GM10847 (cell line): ENCODE measurements around the gene MAG.

Source experiments
- POLR2A ChIP-seq: IDR thresholded peaks from 2 replicates; pipeline ENCODE4 v1.6.1; 2011; ENCODE audit not compliant: insufficient read length; ENCODE audit errors: extremely low read depth

MAG gene

GRCh38 chr19:35291916-35292315 is at the start of gene MAG:
TSS of gene MAG (plus strand) at chr19:35292161. CDS start at chr19:35295409, 3,248 bp downstream.
- TF ChIP-seq POLR2A = no peak

- TF ChIP-seq POLR2A = no peak
These were observed 45.4 kb upstream of the MAG start for GRCh38 chr19:35246466-35247092.

DNA sequence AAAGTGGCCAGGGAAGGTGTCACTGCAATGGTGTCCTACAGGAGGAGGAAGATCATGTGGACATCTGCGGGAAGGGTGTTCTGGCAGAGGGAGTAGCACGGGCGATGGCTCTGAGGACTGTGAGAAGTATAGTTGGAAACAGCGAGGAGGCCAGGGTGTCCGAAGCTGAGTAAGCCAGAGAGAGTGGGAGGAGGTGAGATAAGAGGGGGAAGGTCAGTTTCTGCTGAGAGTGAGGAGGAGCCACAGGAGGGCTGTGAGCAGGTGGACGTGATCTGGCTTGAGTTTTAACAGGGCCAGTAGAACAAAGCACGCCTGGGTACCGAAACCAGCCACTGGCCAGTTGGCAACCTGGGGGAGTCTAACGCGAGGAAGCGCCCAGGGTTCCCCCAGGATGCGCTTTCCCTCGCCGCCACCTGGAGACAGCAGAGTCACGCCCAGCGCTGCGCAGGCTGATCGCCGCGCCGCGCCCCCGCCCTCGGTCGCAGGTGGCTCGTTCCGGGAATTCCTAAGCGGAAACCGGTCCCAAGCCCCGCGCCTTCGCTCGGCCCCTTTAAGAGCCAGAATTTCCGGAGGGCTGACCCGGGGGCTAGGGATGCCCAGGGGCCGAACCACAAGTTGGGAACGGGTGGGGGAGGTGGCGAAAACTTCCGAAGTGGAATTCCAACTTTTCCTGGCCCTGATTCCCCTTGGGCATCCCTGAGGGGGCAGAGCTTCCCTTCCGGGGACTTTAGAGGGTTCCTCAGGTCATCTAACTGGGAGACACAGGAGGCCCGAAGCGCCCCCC is 44.2 kb upstream of the MAG start:
- TF ChIP-seq POLR2A = no peak

DNA sequence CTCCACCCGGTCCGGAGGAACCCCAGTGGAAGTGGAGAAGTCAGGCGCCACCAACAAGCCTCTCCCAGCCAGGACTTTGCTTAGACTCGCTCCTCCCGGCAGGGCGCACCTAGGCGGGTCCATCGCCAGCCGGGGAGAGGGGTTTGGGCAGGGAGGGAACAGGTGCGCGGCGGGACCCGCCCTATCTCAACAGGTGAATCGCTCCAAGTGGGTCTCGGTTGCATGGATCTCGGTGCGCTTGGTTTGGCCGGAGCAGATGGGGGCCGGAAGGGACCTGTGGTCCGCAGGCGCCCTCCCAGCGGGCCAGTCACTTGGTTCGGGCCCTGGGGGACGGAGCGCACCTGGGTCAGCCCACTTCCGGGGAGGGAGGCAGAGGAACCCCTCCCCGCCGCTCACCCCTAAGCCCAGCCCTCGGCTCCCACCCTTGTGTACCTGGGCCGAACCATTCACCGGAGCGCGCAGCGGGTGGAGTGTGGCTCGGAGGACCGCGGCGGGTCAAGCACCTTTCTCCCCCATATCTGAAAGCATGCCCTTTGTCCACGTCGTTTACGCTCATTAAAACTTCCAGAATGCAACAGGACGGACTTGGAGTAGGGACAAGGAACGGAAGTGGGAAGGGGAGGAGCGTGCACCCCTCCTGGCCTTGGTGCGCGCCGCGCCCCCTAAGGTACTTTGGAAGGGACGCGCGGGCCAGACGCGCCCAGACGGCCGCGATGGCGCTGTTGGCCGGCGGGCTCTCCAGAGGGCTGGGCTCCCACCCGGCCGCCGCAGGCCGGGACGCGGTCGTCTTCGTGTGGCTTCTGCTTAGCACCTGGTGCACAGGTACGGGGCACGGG is 43.4 kb upstream of the MAG start, which contains the start of gene LSR:
Gene LSR, plus strand, starts transcription at position 693 of the 836 bp plus-strand sequence. Its CDS starts 21 bp downstream, at position 714.
- peak; percentile 98 for TF ChIP-seq POLR2A

DNA sequence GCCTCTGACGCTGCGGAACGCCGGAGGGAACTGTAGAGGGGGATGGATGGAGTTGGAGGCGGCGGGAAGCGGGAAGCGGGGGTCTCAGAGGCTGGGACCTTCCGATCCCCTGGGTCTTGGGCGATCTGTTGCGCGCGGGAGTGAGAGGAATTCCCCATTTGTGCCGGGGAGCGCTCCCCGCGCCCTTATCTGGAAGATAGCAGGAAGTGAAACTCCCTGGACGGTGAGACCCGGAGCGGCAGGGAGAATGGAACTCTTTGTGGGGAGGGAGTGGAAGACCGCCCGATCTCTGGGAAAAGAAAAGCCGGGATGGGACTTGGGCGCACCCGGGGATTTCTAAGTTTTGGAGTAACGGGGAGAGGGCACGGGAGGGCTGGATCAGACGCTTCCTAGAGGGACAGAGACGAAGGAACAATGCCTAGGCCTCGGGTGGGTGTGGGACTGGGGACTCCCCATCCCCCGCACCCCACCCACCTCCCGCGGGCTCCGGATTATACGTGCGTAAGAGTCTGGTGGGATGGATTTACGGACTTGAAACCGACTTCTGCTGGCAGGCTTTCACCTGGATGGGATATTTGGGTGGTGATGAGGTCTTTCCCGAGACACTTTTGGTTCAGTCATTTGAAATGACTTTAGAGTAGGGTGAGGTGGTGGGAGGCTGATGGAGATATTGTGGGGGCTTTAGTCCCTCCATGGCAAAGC is 42.7 kb upstream of the MAG start:
- TF ChIP-seq POLR2A = no peak

GRCh38 chr19:35249848-35250711 is 41.9 kb upstream of the MAG start:
- TF ChIP-seq POLR2A = no peak

- no peak for TF ChIP-seq POLR2A
These were observed 40.5 kb upstream of the MAG start for GRCh38 chr19:35251456-35251855.

GRCh38 chr19:35253316-35254286 is 38.4 kb upstream of the MAG start:
- TF ChIP-seq POLR2A = no peak

DNA sequence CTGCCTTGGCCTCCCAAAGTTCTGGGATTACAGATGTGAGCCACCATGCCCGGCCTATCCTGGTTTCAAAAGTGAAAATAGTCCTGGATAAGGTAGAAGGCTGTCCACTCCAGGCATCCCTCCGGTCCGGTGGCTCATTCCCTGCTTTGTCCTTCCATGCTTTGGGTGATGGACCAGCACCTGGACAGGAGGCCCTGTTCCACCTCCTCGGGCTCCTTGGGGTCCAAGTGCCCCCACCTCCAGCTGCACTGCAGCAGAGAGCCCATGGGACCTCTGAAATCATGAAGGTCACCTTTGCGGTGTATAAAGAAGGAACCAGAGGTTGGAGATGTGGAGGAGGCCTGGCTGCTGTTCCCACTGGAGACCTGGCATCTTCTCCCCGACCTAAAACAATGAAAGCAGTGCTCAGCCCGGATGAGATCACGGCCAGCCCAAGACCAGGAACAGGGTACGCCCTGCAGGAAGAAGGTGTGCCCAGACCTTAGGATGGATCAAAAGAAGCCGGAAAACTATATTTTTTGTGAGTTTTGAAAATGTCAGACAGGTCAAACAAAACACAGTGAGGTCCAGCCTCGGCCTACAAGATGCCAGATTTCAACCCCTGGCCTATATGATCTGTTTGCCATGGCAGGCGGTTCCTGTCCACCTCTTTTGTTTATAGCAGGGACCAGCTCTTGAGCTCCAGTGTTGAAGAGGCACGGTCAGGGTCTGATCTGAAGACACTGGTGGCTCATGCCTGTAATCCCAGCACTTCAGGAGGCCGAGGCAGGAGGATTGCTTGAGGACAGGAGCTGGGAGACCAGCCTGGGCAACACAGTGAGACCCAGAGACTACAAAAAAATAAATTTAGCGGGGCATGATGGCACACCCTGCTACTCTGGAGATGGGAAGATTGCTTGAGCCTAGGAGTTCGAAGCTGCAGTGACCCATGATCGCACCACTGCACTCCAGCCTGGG is 37.3 kb upstream of the MAG start:
- no peak for TF ChIP-seq POLR2A

DNA sequence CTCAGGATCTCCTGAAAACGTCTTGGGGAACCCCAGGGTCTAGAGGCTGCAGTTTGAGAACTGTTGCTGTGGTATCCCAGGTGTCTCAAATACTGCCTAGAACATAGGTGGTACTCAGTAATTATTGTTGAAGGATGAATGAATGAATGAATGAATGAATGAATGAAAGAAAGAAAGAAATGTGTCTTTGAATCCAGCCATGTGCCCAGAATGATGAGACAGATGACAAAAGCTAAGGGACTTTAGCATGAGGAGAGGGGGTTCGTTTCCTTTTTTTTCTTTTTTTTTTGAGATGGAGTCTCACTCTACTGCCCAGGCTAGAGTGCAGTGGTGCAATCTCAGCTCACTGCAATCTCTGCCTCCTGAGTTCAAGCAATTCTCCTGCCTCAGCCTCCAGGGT is 35.4 kb upstream of the MAG start:
- no peak for TF ChIP-seq POLR2A

DNA sequence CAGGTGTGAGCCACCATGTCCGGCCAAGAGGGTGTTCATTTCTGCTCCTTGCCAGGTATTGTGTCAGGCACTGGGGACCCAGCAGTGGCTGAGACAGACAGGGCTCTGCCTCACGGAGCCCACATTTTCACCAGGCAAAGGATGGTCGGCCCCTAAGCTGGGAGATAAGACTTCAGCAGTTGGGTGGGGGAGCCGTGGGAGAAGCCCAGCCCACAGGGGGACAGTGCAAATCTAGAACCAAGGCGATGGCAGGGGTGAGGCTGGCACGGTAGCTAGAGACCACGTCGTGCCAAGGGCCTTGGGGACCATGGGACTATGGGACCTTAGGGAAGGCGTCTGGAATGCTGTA is 34.9 kb upstream of the MAG start:
- no peak for TF ChIP-seq POLR2A

GRCh38 chr19:35260694-35261304 is 31.2 kb upstream of the MAG start:
- TF ChIP-seq POLR2A = no peak
